Ovary (tissue), 9 donors: ENCODE results near the gene GOT2. TPM values are rescaled to one million over a fixed set of nuclear protein-coding genes. Genes with fewer than 3 reads are reported as not detected.
"Not testable (repeated sequence)": the region's sequence is repeated elsewhere in the genome, so short reads cannot be mapped to it uniquely, and the experiment has no call there.

Experiments used
- DNase-seq, 5 donors: peaks; one replicate each; pipeline ENCODE4 v3.0.0-alpha.2; 2019 to 2020
- H3K27ac ChIP-seq, 2 donors: fragments of 200-600 bp; one replicate each; pipeline versions ENCODE4 v1.5.1 to v1.8.0; 2019 to 2022
- H3K27me3 ChIP-seq: fragments of 200-600 bp; one replicate; pipeline ENCODE4 v1.8.0; 2022
- H3K36me3 ChIP-seq: fragments of 200-600 bp; sonication (generic); one replicate; pipeline ENCODE4 v1.5.1; 2019
- H3K4me1 ChIP-seq: one replicate; pipeline ENCODE4 v1.8.1; 2013; ENCODE audit warnings: mild to moderate bottlenecking, moderate library complexity; ENCODE audit not compliant: insufficient read depth
- H3K4me3 ChIP-seq: fragments of 200-600 bp; sonication (generic); one replicate; pipeline ENCODE4 v1.5.1; 2017
- H3K9me3 ChIP-seq, 2 donors: fragments of 200-600 bp in 1 of 2; sonication (generic) in 1 of 2; one replicate each; pipeline versions ENCODE4 v1.5.1 to v1.8.1; 2013 to 2019; ENCODE audit warnings: mild to moderate bottlenecking in 1 of 2, moderate library complexity in 1 of 2
- EP300 ChIP-seq: sonication (generic); formaldehyde crosslinking; IDR thresholded peaks from one replicate; pipeline ENCODE4 v1.6.1; 2017; ENCODE audit warnings: antibody characterized with exemption
- POLR2A ChIP-seq: fragments of 450-650 bp; IDR thresholded peaks from one replicate; pipeline ENCODE4 v1.6.1; 2017; ENCODE audit warnings: antibody characterized with exemption, mild to moderate bottlenecking, moderate library complexity
- WGBS, 3 donors: extraction: QIAGEN DNeasy Blood & Tissue Kit in 1 of 3; methylation state at CpG; one replicate each; pipeline versions ENCODE4 v1.1.5 to v1.1.7; 2013 to 2017; 5-methylcytosine and 5-hydroxymethylcytosine counted together
- intact Hi-C, 4 donors: fragments of 100-400 bp; cut with DNase I; formaldehyde crosslinking; loops; one replicate each; pipeline versions ENCODE4 v1.11.0 to v1.15.1; 2022 to 2023
- polyA plus RNA-seq, 2 donors: library from polyadenylated mRNA; stranded (reverse); fragments of 200-250 nt in 1 of 2; fragments of 350-450 nt in 1 of 2; fragmentation: Illumina TruSeq in 1 of 2; extraction: RNeasy Lipid Tissue Mini Kit (QIAGEN cat#74804) in 1 of 2; gene quantifications; one replicate each; pipeline ENCODE4 v1.2.3, GENCODE V29; 2013 to 2014
- small RNA-seq: library from RNA; depleted of rRNA; stranded (forward); fragments of <200 nt; gene quantifications from one replicate; pipeline ENCODE3, GENCODE V24; 2016
- total RNA-seq, 7 donors: library from RNA; depleted of rRNA in 2 of 7; stranded (reverse); fragments of >200 nt in 2 of 7; fragmentation: NEBNext Ultra II Directional in 3 of 7; extraction: Animal tissue kit (Norgen Biotek cat#: 25700) in 3 of 7; gene quantifications; one replicate each; pipeline versions ENCODE4 v1.1.0 to v1.2.4, GENCODE V29; 2016 to 2023
- TF ChIP-seq, protein P1 (sequence below), 3 donors: fragments of 450-650 bp in 2 of 3; fragments of 200-600 bp in 1 of 3; IDR thresholded peaks; one replicate each; pipeline versions ENCODE4 v1.5.1 to v1.8.0; 2016 to 2022; ENCODE audit warnings: antibody characterized with exemption in 3 of 3, mild to moderate bottlenecking in 1 of 3
- donor health status: DM: no; HTN: no; CAD: no; lungs with moderate emphysema.
- donor health status: DM: no; HTN: no; CAD: no.
- donor health status: Bipolar disorder and iron deficiency.
- donor health status: DM: yes; HTN: yes; CAD: no.
- donor health status: DM: no; HTN: no; CAD: no.
- donor health status: DM: yes; HTN: yes; CAD: no.

The GOT2 gene
- total and polyA plus RNA-seq, 9 donors = 23.7 to 121 (median 53.9) TPM

DNA sequence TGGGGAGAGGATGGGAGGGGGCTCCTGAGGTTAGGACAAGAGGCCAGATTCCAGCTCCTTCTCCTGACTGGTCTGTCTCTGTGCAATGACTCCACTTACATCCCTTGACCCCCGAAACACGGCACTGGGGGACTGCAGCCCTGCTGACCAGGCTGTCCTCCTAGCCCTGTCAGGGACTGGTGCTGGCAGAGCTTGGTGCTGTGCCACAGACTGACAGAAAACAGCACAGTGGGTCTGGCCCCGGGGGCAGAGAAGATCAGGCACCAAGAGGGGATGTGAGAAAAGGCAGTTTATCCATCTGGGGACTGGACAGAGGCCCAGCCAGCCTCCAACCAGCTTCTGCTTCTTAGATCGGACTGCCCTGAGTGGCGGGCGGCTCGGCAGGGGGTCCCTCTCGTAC is 68.9 kb downstream of the GOT2 start:
- Histone ChIP-seq H3K4me3 (no peak overlapping the region), H3K4me1 (no peaks in the 10 kb centered on the region), H3K27me3 (no peaks in the 10 kb centered on the region), H3K27ac (no peak overlapping the region), H3K9me3 (no peaks in the 10 kb centered on the region), H3K36me3 (no peaks in the 10 kb centered on the region)
- no peak for DNase-seq
- intact Hi-C loops = loop anchor here in 1 of 4 donors (10.0 kb wide), 1 partner anchor 330 kb away; no protein-coding TSS in a partner anchor
- TF ChIP-seq EP300 (no peak), POLR2A (no peak)
- TF ChIP-seq, protein P1, sequence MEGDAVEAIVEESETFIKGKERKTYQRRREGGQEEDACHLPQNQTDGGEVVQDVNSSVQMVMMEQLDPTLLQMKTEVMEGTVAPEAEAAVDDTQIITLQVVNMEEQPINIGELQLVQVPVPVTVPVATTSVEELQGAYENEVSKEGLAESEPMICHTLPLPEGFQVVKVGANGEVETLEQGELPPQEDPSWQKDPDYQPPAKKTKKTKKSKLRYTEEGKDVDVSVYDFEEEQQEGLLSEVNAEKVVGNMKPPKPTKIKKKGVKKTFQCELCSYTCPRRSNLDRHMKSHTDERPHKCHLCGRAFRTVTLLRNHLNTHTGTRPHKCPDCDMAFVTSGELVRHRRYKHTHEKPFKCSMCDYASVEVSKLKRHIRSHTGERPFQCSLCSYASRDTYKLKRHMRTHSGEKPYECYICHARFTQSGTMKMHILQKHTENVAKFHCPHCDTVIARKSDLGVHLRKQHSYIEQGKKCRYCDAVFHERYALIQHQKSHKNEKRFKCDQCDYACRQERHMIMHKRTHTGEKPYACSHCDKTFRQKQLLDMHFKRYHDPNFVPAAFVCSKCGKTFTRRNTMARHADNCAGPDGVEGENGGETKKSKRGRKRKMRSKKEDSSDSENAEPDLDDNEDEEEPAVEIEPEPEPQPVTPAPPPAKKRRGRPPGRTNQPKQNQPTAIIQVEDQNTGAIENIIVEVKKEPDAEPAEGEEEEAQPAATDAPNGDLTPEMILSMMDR (IDR thresholded peaks at IDR 0.05) = no peak
- WGBS, 3 donors = 67 to 80% (median 73%) methylated on average over 8 of the region's 8 CpGs

DNA sequence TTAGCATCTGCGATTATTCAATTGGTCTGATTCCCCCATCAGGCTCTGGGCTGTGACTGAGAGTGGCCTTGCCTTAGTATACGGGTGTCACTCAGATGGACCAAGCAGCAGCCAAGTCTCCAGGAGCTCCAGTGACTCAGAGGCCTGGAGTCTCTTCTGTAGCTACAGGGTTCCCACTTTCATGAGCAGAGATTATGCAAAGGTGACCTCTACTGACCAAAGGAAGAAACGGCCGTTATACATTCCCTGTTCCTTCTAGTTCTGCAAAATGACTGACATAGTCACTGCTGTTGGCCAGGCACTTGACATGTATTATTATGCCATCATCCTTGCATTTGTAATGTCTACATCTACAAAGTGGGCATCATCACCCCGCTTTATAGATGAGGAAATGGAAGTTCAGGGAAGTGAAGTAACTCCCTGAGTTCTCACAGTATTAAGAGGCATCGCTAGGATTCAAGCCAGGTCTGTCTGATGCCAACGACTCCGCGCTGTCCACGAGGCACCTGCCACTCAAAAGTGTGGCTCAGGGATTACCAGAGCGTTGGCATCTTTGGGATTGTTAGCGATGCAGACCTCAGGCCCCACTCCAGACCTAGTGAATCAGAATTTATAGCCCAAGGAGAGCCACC is 72.8 kb downstream of the GOT2 start:
- no peak overlapping the region for H3K4me3 ChIP-seq
- H3K9me3 ChIP-seq = no peaks in the 10 kb centered on the region
- no peaks in the 10 kb centered on the region for H3K27me3 ChIP-seq
- H3K36me3 ChIP-seq = no peaks in the 10 kb centered on the region
- TF ChIP-seq EP300 (no peak), POLR2A (no peak)
- TF ChIP-seq, protein P1 (IDR thresholded peaks at IDR 0.05) = peak in 1 of 3 donors; percentile 7
- H3K4me1 ChIP-seq = no peaks in the 10 kb centered on the region
- no peak for DNase-seq
- 31 to 36% (median 33%) methylated on average over 12 of the region's 12 CpGs for WGBS, 3 donors
- intact Hi-C loops = loop anchor here in 1 of 4 donors (10.0 kb wide), 1 partner anchor 327 kb away; no protein-coding TSS in a partner anchor
- no peak overlapping the region for H3K27ac ChIP-seq

DNA sequence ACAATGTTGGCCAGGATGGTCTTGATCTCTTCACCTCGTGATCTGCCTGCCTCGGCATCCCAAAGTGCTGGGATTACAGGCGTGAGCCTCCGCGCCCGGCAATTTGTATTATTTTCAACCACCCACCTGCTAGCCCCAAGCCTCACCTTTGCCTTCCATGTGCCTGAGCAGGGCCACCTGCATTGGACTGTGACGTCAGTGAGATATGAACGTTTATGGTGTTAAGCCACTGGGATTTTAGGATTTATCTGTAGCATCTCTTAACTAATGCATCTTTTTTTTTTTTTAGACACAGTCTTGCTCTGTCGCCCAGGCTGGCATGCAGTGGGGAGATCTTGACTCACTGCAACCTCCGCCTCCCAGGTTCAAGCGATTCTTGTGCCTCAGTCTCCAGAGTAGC is 74.2 kb downstream of the GOT2 start:
- H3K4me3 ChIP-seq, H3K36me3 ChIP-seq, H3K9me3 ChIP-seq, H3K4me1 ChIP-seq, DNase-seq, H3K27me3 ChIP-seq, H3K27ac ChIP-seq: not testable (repeated sequence)
- intact Hi-C loops = loop anchor here in 2 of 4 donors (10.0 kb wide), 1 partner anchor 325 kb away; no protein-coding TSS in a partner anchor
- 81 to 83% (median 82%) methylated on average over 11 of the region's 11 CpGs for WGBS, 3 donors

DNA sequence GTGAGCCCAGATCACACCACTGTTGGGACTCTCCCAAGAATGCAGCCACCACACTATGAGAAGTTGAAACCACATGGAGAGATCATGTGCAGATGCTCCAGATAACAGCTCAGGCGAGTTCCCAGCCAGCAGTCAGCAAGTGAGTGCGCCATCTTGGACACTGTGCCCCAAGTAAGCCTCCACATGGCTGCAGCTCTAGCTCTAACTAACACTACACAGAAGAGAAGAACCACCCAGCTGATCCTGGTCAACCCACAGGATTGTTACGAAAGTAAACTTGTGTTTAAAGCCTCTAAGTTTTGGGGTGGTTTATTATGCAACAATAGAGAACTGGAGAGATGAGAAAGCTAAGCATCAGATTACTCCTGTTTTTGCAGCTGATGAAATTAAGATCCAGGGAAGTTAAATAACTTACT is 75.3 kb downstream of the GOT2 start:
- Histone ChIP-seq H3K4me3 (no peak overlapping the region), H3K4me1 (no peaks in the 10 kb centered on the region), H3K27me3 (no peaks in the 10 kb centered on the region), H3K27ac (no peak overlapping the region), H3K36me3 (no peaks in the 10 kb centered on the region), H3K9me3 (no peaks in the 10 kb centered on the region)
- no peak for TF ChIP-seq EP300
- TF ChIP-seq, protein P1 (IDR thresholded peaks at IDR 0.05) = no peak
- no peak for TF ChIP-seq POLR2A
- WGBS, 3 donors = 66 to 81% (median 77%) methylated on average over 3 of the region's 3 CpGs
- intact Hi-C loops = loop anchor here in 1 of 4 donors (10.0 kb wide), 1 partner anchor 324 kb away; no protein-coding TSS in a partner anchor
- no peak for DNase-seq

Small RNA genes lying within 50 kb of the gene (small RNA-seq; reads per million reads assigned to genes)
- gene RN7SL143P (not detected), gene RNU6-1155P (not detected)

Other genes with a start within 250 kb of the GOT2 start
- 10 to 100 TPM in 1 of 7 donors, 1 to 10 TPM in 6; 1.6 to 10.5 (median 2.6) TPM for gene NDRG4, start 234.2 kb downstream of the GOT2 start, total RNA-seq
- gene NDRG4, start 234.2 kb downstream of the GOT2 start, polyA plus RNA-seq = 1 to 10 TPM; 3.7 to 5.5 TPM
- gene SETD6, start 218.8 kb downstream of the GOT2 start, total RNA-seq = 10 to 100 TPM; 16.5 to 28.4 (median 19.3) TPM
- 10 to 100 TPM; 12.5 to 14.8 TPM for gene SETD6, start 218.8 kb downstream of the GOT2 start, polyA plus RNA-seq
- 100 to 1,000 TPM in 5 of 7 donors, 10 to 100 TPM in 2; 64.7 to 145 (median 126) TPM for gene CNOT1, start 104.5 kb downstream of the GOT2 start, total RNA-seq
- 100 to 1,000 TPM in 1 of 2 donors, 10 to 100 TPM in 1; 63.8 to 105 TPM for gene CNOT1, start 104.5 kb downstream of the GOT2 start, polyA plus RNA-seq
- 10 to 100 TPM in 3 of 7 donors, 1 to 10 TPM in 4; 3.3 to 14.6 (median 9.7) TPM for gene SLC38A7, start 49.5 kb downstream of the GOT2 start, total RNA-seq
- 10 to 100 TPM in 1 of 2 donors, 1 to 10 TPM in 1; 5.4 to 10.5 TPM for gene SLC38A7, start 49.5 kb downstream of the GOT2 start, polyA plus RNA-seq